ENCODE data around the gene JMY.

The JMY gene

GRCh38 chr5:79256563-79256962, 20.6 kb downstream of the JMY start:
- TF ChIP-seq GATA3 (IDR thresholded peaks at IDR 0.05; ENCODE audit: low read depth, low read length) (no peak), GATA2 (IDR thresholded peaks at IDR 0.05; ENCODE audit: low read depth, low read length) (no peak)

DNA sequence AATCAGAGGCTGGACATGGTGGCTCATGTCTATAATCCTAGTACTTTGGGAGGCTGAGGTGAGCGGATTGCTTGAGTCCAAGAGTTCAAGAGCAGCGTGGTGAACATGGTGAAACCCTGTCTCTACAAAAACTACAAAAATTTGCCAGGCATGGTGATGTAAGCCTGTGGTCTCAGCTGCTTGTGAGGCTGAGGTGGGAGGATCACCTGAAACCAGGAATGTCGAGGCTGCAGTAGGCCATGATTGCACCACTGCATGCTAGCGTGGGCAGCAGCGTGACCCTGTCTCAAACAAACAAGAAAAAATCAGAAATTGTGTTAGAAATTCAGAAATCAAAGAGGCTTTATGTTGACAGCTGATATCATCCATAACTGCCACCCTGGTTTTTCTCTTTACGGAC, 21.4 kb downstream of the JMY start:
- TF ChIP-seq GATA2 (IDR thresholded peaks at IDR 0.05; ENCODE audit: low read depth, low read length) (no peak), GATA3 (IDR thresholded peaks at IDR 0.05; ENCODE audit: low read depth, low read length) (no peak)

DNA sequence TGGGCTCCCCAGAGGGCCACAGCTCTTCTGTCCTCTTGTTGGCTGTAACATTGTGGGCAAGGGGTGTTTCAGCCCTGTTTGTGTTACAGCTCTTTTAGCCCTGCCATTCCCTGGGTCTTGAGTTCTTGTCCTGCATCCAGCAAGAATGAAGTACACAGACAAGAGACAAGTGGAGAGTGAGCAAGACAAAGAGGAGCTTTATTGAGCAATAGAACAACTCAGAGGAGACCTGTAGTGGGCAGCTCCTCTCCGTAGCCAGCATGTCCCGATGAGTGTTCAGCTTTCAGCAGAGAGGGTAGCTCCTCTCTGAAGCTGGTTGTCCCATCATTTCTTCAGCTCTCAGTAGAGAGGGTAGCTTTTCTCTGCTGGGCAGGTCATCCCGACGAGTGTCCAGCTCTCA, 22.9 kb downstream of the JMY start:
- TF ChIP-seq GATA2 (IDR thresholded peaks at IDR 0.05; ENCODE audit: low read depth, low read length) (no peak), GATA3 (IDR thresholded peaks at IDR 0.05; ENCODE audit: low read depth, low read length) (no peak)

- no peak for TF ChIP-seq GATA2 (IDR thresholded peaks at IDR 0.05; ENCODE audit: low read depth, low read length)
- TF ChIP-seq GATA3 (IDR thresholded peaks at IDR 0.05; ENCODE audit: low read depth, low read length) = no peak
These were observed 23.5 kb downstream of the JMY start for GRCh38 chr5:79259383-79259782.

- TF ChIP-seq GATA3 (IDR thresholded peaks at IDR 0.05; ENCODE audit: low read depth, low read length) (no peak), GATA2 (IDR thresholded peaks at IDR 0.05; ENCODE audit: low read depth, low read length) (no peak)
These were observed 23.9 kb downstream of the JMY start for GRCh38 chr5:79259810-79260209.

- TF ChIP-seq GATA2 (IDR thresholded peaks at IDR 0.05; ENCODE audit: low read depth, low read length) (no peak), GATA3 (IDR thresholded peaks at IDR 0.05; ENCODE audit: low read depth, low read length) (no peak)
These were observed 26.0 kb downstream of the JMY start for GRCh38 chr5:79261897-79262296.

DNA sequence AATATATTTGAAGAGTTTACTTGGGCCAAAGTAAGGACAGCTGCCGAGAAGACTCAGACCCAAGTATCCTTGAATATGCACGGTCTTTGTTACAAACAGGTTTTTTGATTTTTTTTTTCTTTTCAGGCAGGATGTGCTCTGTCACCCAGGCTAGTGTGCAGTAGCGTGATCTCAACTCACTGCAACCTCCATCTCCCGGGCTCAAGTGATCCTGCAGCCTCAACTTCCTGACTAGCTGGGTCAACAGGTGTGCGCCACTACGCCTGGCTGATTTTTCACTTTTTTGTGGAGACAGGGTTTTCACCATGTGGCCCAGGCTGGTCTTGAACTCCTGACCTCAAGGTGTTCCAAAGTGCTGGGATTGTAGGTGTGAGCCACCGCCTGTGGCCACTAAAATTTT, 27.4 kb downstream of the JMY start:
- TF ChIP-seq GATA3 (IDR thresholded peaks at IDR 0.05; ENCODE audit: low read depth, low read length) (no peak), GATA2 (IDR thresholded peaks at IDR 0.05; ENCODE audit: low read depth, low read length) (no peak)

DNA sequence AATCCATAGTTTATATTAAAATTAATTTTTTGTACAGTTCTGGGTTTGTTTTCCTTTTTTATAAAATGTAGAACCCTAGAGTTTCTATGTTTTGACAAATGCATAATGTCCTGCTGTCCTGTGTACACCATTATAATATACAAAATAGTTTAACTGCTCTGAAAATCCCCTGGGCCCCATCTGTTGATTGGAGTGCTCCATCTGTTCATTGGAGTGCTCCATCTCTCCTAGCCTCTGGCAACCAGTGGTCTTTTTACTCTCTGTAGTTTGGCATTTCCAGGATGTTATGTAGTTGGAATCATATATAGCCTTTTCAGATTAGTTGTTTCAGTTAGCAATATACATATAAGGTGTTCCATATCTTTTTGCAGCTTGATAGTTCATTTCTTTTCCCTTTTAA, 31.2 kb downstream of the JMY start:
- TF ChIP-seq GATA3 (IDR thresholded peaks at IDR 0.05; ENCODE audit: low read depth, low read length) (no peak), GATA2 (IDR thresholded peaks at IDR 0.05; ENCODE audit: low read depth, low read length) (no peak)

GRCh38 chr5:79269733-79270166, 33.8 kb downstream of the JMY start:
- no peak for TF ChIP-seq GATA2 (IDR thresholded peaks at IDR 0.05; ENCODE audit: low read depth, low read length)
- no peak for TF ChIP-seq GATA3 (IDR thresholded peaks at IDR 0.05; ENCODE audit: low read depth, low read length)

DNA sequence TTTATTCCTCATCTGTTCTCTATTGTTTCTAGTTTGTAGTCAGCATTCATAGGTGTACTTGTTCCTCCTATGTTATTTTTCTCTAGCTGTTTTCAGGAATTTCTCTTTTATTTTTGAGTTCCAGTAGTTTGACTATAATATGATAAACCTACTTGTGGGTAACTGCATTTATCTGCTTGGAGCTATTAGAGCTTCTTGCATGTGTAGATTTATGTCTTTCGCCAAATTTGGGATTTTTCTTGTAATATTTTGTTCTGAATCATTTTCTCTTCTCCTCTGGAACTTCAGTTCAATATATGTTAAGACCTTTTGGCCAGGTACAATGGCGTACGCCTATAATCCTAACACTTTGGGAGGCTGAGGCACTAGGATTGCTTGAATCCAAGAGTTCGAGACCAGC, 37.4 kb downstream of the JMY start:
- TF ChIP-seq GATA2 (IDR thresholded peaks at IDR 0.05; ENCODE audit: low read depth, low read length) = no peak
- TF ChIP-seq GATA3 (IDR thresholded peaks at IDR 0.05; ENCODE audit: low read depth, low read length) = no peak

DNA sequence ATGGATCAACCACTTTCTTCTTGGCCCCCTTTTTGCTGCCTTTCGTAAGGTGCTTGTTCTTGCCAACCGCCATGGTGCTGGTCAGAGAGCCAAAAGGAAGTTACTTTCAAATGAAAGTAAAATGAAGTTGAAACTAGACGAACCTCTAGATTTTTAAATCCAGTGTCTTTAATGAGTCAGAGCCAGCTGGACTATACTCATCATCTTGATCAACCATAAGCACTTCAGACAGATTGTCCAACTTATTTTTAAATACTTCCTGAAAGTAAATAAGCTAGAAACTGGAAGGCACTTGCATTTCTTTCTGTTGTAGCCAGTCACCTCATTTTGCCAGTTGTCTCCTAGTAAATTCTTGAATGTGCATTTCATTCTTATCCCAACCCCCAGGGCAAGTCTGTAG, 48.9 kb downstream of the JMY start:
- no peak for TF ChIP-seq GATA2 (IDR thresholded peaks at IDR 0.05; ENCODE audit: low read depth, low read length)
- no peak for TF ChIP-seq GATA3 (IDR thresholded peaks at IDR 0.05; ENCODE audit: low read depth, low read length)

GRCh38 chr5:79285285-79285684, 49.4 kb downstream of the JMY start:
- TF ChIP-seq GATA2 (IDR thresholded peaks at IDR 0.05; ENCODE audit: low read depth, low read length) (no peak), GATA3 (IDR thresholded peaks at IDR 0.05; ENCODE audit: low read depth, low read length) (no peak)

DNA sequence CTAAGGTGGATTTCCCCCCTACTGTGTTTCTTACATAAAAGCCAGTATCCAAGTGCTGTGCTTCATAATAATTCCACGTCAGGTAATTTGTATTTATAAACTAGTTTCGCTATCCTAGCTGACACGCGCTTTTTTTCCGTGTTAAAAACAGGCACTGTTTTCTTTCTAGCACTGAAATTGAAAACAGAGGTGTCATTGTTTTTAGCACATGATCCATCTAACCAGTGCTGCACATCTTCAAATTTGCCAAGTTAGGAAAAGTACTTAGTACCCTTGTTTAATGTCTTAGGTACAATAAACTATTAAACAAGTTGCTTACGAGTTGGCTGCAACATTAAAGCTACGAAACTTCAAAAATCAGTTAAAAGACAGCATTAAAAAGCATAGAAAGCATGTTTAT, 49.9 kb downstream of the JMY start:
- no peak for TF ChIP-seq GATA2 (IDR thresholded peaks at IDR 0.05; ENCODE audit: low read depth, low read length)
- no peak for TF ChIP-seq GATA3 (IDR thresholded peaks at IDR 0.05; ENCODE audit: low read depth, low read length)

- TF ChIP-seq GATA2 (IDR thresholded peaks at IDR 0.05; ENCODE audit: low read depth, low read length) (no peak), GATA3 (IDR thresholded peaks at IDR 0.05; ENCODE audit: low read depth, low read length) (no peak)
These were observed 51.4 kb downstream of the JMY start for GRCh38 chr5:79287380-79287779.

GRCh38 chr5:79287907-79288306, 52.0 kb downstream of the JMY start:
- TF ChIP-seq GATA3 (IDR thresholded peaks at IDR 0.05; ENCODE audit: low read depth, low read length) = no peak
- TF ChIP-seq GATA2 (IDR thresholded peaks at IDR 0.05; ENCODE audit: low read depth, low read length) = no peak

DNA sequence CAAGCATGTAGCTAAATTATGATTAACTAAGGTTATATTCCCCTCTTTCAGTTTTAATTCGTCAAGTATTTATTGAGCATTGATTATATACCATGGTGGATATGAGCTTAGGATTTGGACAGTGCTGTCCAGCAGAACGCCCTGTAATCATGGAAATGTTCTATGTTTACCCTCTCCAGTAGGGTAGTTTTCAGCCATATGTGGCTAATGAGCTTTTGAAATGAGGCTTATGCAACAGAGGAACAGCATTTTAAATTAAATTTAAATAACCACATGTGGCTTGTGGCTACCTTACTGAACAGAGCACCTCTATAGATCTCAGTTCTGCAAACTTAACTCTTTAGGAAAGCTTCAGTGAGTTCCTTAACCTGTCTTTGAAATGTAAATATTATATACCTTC, 59.1 kb downstream of the JMY start:
- TF ChIP-seq GATA2 (IDR thresholded peaks at IDR 0.05; ENCODE audit: low read depth, low read length) (no peak), GATA3 (IDR thresholded peaks at IDR 0.05; ENCODE audit: low read depth, low read length) (no peak)
